T-helper 2 cell (primary cell): Measurements from ENCODE around the gene KLRB1.
"Not testable (repeated sequence)": the region's sequence is repeated elsewhere in the genome, so short reads cannot be mapped to it uniquely, and the experiment has no call there.

Experiments used
- DNase-seq, 5 experiments: peaks; one replicate each; pipeline versions ENCODE4 v3.0.0 to v3.0.0-alpha.2; 2012 to 2022
- total RNA-seq, 2 donors: gene quantifications; one replicate each; lab custom pipeline; 2026; lab: John Stamatoyannopoulos, UW

KLRB1 gene
- 48.5 to 71.7 reads per million in 2 donors for total RNA-seq

DNA sequence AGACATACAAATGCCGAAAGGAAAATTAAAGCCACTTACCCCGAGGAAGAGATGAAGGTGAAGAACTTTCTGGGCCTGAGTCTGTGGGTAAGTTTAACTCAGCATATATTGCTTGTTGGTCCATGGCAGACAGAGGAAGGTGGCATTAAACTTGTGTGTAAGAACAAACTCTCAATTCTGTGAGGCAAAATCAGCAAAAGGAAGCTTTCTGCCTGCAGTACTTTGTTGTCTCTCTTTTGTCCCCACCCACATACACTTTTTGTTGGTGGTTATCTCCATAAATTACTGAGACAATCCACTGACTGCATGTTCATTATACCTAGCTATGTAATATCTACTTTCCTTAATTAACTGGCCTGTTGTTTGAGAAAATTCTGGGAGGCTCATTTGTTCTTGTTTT, at the start of gene KLRB1:
KLRB1 (minus strand) TSS at position 201 of the 400 bp plus-strand sequence; CDS start at position 124, 77 bp downstream.
- DNase-seq = peak in 1 of 5 experiments; percentile 11

DNA sequence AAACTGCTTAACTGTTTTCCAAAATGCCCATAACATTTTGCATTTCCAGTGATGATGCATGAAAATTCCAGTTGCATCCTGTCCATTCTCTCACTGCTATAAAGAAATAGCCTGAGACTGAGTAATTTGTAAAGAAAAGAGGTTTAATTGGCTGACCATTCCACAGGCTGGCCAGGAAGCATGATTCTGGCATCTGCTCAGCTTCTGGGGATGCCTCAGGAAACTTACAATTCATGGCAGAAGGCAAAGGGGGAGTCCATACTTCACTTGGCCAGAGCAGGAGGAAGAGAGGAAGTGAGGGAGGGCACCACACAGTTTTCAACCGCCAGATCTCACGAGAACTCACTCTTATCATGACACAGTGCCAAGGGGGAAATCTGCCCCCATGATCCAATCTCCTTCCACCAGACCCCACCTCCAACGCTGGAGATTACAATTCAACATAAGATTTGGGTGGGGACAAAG, 43.6 kb upstream of the KLRB1 start:
- DNase-seq = peak in 1 of 5 experiments; percentile 92

DNA sequence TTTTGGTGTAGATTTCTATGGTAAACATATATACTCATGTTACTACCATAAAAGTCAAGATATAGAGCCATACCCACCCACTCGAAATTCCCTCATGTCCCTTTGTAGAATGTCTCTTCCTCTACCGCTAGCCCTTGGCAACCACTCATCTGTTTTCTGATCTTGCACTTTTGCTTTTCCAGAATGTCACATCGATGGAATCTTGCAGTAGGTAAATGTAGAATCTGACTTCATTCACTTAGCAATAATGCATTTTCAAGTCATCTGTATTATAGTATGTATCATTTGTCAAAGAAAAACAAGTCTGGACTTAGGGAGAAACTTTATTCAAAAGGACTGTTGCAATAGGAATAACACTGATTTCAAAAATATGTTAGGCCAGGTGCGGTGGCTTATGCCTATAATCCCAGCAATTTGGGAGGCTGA, 42.4 kb upstream of the KLRB1 start:
- peak in 1 of 5 experiments; percentile 48 for DNase-seq

DNA sequence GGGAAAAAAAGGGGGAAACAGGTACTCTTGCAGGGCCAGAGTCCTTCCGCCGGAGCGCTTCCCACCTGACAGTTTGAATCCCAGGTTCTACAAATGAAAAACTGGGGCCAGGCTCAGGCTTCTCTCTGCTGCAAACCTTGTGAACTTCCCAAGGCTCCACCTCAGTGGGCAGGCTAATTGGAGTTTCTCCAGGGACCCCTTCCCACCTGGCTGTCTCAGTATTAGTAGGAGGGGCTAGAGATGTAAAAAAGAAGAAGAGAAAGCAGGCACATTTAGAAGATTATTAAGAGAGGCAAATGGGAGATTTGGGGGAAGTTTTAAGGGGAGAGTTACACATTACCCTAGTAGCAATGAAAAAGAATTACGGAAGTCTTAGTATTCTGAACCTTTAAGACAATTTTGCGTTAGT, 41.8 kb upstream of the KLRB1 start:
- peak in 1 of 5 experiments; percentile 65 for DNase-seq

DNA sequence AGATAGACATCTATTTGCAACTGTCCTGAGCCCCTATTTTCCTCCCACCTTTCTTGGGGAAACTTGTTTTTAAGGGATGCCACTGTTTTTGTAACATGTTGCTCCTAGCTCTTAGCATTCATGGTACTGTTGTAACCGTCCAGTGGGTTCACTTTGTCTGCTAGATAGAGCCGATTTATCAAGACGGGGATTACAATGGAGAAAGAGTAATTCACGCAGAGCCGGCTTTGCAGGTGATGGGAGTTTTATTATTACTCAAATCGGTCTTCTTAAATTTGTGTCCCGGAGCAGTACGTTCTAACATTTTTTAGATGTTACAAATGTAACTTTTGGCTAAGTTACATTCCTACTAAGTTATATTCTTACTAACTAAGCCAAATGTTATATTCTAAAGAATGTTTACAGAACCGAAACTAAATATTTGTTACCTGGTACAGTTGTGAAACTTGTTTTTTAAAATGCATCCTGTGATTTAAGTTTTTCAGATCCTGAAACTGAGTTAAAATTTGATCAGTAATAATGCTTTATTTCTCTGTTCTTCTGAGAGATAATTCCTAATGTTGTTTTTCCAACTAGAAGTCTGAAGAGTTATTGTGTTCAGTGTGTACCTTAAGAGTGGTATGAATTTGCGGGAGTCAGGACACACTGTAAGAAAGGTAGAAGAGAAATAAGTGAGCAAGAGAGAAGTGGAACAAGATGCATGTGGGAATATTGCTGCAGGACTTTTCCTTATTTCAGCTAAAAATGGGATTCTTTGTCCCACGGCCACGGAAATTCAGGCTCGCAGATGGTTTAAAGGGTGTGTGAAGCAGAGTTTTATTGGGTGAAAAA, 41.2 kb upstream of the KLRB1 start:
- no peak for DNase-seq

DNA sequence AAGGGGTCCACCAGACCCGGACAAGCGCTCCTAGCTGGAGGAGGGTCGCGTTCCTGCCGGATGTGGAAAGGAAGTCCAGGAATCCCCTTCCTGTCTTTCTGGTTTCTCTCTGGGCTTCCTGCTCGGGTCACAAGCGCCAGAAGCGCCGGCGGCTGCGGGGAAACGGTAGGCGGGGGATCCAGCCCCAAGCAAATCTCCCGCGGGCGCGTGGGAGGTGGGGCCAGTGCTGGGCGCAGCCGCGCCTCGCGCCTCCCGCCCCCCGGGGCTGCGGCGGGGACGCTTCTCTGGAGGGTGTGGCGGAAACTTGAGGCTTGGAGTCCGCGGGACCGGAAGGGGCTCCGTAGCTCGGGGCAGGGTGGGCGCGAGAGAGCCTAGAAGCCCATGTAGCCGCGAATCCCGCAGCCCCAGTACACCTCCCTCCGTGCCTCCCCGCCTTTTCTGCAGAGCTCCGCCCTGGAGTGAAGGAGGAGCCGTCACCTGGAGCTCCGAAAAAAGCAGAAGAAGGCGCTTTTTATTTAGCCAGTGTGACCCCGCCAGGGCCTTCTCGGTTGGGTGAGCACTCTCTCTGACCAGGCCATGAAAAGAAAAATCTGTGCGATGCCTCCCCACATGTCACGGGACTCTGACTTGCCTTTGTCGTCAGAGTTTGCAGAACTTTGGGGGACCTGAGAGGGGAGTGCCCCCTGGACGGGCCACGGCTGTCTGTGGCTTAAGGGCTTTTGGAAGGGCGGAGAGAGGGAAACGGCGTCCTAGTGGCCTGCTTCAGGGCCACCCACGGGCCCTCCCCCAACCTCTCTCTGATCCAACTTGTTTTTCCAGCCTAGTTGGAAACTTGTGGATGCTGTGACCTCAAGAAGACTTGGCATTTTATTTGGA, 40.3 kb upstream of the KLRB1 start:
- DNase-seq = peak; percentile 70 to 99 (median 82)

DNA sequence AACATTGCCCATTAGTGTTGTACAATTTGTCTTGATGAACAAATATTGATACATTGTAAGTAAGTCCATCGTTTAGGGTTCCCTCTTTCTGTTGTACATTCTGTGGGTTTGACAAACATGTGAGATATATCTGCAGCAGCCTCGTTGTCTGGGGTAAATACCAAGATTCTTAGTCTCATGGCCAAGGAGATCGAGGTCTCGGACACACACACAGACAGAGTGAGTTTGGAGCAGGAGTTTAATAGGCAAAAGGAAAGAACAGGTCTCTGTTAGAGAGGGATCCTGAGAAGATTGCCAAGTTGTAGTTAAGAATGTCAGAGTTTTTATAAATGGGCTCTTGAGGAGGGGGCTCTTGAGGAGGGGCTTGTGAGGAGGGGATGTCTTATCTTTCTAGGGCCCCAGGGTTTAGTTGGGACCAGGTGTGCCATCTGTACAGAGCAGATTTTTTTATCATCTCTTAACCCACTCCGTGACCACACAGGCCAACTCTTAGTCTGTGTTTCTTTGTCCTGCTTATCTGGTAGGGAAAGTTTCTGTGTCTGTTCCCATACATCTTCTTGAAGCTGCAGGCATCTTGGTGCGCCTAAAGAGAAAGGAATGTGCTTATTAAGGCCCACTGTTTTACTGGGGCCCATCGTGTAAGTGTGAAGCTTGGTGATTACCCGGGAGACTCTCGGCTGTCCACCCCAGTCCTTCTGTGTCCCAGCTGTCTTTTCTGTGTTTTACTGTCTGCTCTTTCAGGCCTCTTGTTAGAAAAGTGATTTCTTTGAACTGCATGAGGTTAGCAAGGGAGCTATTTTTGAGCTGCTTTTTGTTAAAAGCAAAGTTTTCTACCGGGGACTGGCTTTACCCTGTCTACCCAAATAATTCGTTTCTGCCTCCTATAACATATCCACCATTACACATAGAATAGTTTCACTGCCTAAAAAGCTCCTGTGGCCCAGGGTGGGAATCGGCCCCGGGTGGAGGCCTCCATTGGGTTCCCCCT, 39.4 kb upstream of the KLRB1 start:
- DNase-seq = no peak

DNA sequence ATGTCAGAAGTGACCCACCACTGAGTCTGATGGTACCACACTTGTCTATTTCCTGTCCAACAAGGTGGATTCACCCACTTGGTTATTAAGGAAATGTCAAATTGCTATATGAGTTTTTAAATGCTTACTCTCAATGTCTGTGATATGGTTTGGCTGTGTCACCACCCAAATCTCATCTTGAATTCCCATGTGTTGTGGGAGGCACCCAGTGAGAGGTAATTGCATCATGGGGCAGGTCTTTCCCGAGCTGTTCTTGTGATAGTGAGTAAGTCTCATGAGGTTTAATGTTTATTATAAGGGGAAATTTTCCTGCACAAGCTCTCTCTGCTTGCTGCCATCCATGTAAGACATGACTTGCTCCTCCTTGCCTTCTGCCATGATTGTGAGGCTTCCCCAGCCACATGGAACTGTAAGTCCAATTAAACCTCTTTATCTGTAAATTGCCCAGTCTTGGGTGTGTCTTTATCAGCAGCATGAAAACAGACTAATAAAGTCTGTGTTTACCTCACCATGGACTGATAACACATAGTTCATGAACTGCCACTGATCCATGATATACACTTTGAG, 37.4 kb upstream of the KLRB1 start:
- DNase-seq = not testable (repeated sequence)

DNA sequence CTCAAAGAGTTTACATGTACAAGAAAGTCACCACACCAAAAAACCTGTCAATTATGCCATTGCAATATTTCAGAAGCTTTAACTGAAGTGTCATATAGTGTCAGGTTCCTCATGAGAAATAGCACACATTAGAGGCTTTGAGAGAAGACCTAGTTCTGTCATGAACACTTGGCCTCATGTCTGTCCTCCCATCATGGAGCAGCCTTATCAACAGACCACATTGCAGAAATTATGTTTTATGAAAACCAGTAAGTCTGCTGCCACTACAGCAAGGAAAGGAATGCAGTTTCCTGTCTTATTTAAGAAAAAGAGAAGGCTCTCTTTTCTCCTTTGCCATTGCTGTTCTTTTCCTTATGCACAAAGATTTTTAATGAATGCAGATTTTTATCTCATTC, 35.5 kb upstream of the KLRB1 start:
- no peak for DNase-seq

DNA sequence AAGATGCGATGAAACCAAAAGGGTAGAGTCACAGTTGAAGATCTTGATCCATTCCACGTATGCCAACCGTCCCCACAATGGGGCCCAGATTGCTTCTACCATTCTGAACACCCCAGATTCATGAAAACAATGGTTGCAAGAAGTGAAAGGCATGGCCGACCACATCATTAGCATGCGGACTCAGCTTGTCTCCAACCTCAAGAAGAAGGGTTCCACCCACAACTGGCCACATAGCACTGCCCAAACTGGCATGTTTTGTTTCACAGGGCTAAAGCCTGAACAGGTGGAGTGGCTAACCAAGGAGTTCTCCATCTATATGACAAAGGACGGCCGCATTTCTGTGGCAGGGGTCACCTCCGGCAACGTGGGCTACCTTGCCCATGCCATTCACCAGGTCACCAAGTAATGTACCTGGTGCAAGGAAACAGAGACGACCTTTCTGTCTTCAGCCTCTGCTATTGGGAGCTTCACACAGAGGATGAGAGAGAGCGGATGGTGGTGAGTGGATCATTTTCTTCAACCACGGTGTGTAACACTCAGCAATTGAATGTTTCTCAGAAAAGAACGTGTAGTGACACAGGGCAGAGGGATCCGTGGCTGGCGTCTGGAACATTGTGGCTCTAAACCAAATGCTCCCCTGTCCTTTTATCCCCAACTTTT, 35.0 kb upstream of the KLRB1 start:
- DNase-seq = no peak

DNA sequence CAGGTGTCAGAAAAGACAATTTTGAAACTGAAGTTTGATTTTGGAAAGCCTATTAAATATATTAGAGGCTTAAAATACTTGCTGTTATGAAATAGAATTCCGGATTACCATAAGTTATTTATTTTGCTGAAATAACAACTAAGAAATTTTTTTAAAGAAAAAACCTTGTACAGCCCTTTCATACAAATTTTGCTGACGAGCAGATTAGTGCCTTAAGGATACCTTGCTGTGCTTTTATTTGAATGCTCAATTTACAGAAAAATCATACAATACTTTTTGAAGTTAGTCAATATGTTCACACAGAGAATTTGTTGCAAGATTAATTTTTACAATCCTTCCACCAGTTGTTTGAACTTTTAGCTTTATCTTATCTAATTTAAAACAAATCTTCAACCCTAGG, 32.3 kb upstream of the KLRB1 start:
- DNase-seq = no peak

DNA sequence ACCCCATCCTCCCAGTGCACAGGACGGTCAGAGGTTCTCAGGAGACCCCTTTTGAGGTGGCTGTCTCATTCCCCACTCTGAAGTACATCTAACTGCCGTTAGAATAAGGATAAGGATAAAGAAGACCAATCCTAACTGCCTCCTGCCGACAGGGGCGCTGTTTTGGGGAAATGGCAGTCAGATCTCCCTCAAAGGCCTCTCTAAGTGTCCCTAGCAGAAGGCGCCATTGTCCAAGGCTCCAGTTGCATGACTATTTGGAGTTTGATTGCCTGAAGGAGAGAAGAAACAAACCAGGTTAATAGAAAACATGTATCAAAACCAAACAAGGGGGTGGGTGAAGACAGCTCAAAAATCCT, 29.1 kb upstream of the KLRB1 start:
- no peak for DNase-seq

DNA sequence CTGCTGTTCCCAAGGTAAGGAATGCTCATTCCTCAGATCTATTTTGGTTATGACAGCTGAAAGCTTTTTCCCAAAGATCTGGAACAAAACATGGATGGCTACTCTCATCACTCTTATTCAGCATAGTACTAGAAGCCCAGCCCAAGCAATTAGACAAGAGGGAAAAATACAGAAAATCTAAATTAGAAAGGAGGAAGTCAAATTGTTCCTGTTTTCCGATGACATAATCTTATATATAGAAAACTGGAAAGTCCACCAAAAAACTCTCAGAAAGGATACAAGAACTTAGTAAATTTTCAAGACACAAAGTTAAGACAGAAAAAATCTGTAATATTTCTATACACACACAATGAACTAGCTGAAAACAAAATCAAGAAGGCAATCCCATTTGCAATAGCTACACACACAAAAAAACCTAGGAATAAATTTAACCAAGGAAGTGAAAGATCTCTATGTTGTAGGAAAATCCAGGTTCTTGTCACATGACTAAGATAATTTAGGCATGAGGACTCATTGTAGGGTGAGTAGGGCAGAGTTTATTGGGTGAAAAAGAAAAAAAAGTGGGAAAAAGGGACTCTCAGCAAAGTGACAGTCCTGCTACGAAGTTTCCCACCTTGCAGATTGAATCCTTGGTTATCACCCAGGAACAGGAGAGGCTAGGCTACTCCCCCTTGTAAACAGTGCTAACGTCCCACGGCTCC, 28.6 kb upstream of the KLRB1 start:
- no peak for DNase-seq

DNA sequence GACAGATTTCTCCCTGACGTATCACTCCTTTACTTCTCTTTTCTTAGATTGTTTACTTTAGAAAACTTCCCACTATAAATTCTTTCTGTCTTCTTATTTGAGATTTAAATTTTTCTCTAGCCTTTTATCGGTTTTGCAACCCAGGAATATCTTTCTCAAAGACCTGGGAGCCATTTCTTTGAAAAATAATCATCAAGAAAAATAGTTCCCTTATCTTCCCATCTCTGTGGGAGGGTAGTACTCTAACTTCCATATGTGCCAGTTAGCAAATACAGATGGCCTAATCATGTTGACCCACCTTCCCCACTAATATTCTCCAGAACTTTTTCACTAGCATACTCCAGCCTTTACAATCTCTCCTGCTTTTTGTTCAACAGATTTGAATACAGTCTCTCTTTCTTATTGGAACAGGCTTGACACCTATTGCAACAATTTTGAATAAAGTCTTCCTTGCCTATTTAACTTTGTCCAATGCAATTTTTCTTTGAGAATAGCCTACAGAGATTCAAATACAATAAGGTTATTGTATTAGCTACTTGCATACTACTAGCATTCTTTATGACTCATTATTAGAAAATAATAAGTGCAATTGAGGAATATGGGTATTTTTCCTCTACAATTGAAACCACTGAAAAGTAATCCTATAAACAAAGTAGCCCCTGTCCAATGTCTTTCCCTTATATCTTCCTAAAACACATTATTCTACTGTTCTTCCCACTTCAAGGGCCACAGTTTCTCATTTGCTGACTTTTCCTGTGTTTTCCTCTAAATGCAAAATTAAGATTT, 27.4 kb upstream of the KLRB1 start:
- DNase-seq = no peak

DNA sequence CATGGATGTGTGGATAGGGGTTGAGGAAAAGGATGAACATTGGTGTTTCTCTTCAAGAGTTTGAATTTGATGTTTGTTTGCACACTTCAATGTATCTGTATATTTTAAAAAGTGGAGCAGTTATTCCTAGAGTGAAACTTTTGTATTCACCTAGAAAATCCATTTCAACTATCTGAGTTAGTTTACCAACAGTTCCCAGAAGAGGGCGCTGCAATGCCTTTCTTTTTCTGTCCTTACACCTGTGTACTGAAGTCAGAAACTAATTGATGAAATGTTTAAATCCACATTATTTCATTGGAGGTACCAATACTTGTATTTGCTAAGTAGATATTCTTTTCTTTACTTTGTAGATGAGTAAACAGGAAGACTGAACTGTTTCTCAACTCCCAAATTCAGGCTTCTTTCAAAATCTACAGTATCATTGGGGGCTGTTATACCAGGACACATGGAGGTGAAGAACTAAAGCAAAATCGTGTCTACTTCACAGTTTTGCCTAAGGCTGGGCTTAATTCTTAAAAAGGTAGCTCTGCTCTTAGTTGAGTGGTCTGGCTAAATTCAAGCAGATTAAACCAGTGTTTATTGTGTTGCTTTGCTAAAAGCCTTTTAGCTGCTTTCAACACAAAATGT, 26.6 kb upstream of the KLRB1 start:
- DNase-seq = peak in 4 of 5 experiments; percentile 53 to 77 (median 62)

DNA sequence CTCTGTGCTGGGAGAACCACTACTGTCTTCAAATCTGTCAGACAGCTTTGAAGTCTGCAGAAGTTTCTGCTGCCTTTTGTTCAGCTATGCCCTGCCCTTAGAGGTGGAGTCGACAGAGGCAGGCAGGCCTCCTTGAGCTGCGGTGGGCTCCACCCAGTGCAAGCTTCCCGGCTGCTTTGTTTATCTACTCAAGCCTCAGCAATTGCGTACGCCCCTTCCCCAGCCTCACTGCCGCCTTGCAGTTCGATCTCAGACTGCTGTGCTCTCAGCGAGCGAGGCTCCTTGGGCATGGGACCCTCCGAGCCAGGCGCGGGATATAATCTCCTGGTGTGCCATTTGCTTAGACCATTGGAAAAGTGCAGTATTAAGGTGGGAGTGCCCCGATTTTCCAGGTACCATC, 25.1 kb upstream of the KLRB1 start:
- peak in 1 of 5 experiments; percentile 43 for DNase-seq

DNA sequence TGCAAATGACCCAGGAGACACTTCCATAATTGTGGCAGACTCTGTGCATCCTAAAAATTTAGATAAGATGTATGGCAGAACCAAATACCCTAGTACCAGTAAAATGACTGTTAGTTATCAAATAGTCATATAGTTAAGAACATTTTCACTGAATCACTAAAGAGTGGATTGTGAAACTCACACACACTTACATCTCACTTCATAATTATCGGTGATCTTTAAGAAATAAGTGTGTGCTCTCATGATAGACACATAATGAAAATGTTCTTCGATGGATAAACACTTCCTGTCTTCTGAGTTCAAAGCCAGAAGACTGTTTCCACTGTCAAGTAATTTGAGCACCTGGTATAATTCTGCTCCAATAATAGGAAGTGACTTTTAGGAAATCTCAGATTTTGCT, 19.1 kb upstream of the KLRB1 start:
- peak in 1 of 5 experiments; percentile 55 for DNase-seq

DNA sequence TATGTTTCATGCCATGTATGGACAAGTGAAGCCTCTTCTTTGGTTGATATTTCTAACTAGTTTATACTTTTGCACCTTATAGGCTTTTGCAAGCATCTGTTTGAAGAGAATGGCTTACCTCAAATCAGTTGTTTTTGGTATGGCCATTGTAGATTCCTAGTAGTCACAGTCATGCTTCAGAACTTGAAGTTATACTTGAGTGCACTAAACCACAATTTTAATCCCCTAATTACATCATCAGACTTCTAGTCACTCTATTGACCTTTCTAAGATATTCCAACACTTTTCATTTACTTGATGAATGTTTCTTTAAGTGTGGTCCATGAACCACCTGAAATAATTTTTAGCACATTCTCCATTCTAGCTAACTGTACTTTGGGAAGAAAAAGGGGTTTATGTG, 18.6 kb upstream of the KLRB1 start:
- DNase-seq = no peak

DNA sequence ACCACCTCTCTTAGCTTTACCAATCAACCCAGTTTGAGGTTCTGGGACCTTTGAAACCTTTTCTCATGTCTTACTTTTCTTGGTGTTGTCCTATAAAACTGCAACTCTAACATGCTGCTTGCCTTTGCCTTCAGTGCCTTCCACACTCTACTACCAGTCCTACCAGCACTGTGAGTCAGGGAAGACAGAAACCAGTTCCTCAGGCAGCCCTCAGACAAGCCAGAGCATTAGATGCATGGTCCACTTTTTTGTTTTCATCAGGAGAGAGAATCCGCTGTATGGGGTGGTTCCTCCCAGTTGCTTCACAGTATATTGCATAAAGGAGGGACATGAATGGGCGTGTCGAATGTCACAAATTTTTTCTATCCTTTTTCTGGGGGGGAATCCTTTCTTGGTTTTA, 17.3 kb upstream of the KLRB1 start:
- no peak for DNase-seq
